Common myeloid progenitor, CD34-positive (primary cell): ENCODE results near the gene ZNF497. TPM values are rescaled to one million over a fixed set of nuclear protein-coding genes. Genes with fewer than 3 reads are reported as not detected.
A peak's percentile ranks its signal among the peaks of the same experiment; 100 is the strongest.

Experiments used
- CTCF ChIA-PET: fragments of 350-600 bp; sonication (Branson Sonifier 250); formaldehyde crosslinking; loops from one replicate; lab custom pipeline; 2021; ENCODE audit warnings: antibody characterized with exemption; lab: Charles Lee
- POLR2A ChIA-PET: fragments of 350-600 bp; sonication (Branson Sonifier 250); formaldehyde crosslinking; loops from one replicate; lab custom pipeline; 2021; ENCODE audit warnings: antibody characterized with exemption; lab: Charles Lee
- DNase-seq, 3 donors: peaks; one replicate each; pipeline versions ENCODE4 v3.0.0 to v3.0.0-alpha.2; 2013
- H3K27ac ChIP-seq, 2 experiments: 1 replicate in 1 of 2; 2 replicates in 1 of 2; pipeline ENCODE4 v1.7.0; 2013; ENCODE audit warnings: inconsistent platforms in 2 of 2, low read length in 2 of 2, mild to moderate bottlenecking in 2 of 2, low read depth in 1 of 2, moderate library complexity in 1 of 2; ENCODE audit not compliant: severe bottlenecking in 2 of 2, insufficient read depth in 1 of 2, poor library complexity in 1 of 2
- H3K27me3 ChIP-seq, 5 experiments: replicated peaks in 2 of 5; 1 replicate in 3 of 5; 2 replicates in 2 of 5; pipeline versions ENCODE4 v1.6.1 to v1.7.0; 2013; ENCODE audit warnings: low read length in 4 of 5, mild to moderate bottlenecking in 2 of 5, moderate library complexity in 2 of 5, inconsistent platforms in 1 of 5; ENCODE audit not compliant: insufficient read depth in 5 of 5, control insufficient read depth in 4 of 5
- H3K36me3 ChIP-seq, 4 experiments: 1 replicate in 2 of 4; 2 replicates in 2 of 4; pipeline versions ENCODE4 v1.6.1 to v1.7.0; 2013; ENCODE audit warnings: low read length in 3 of 4, control low read depth in 1 of 4, mild to moderate bottlenecking in 1 of 4; ENCODE audit not compliant: control insufficient read depth in 4 of 4, insufficient read depth in 4 of 4
- H3K4me1 ChIP-seq, 4 experiments: 1 replicate in 3 of 4; 2 replicates in 1 of 4; pipeline versions ENCODE4 v1.6.1 to v1.7.1; 2013; ENCODE audit warnings: low read length in 3 of 4, mild to moderate bottlenecking in 3 of 4, control low read depth in 1 of 4, inconsistent platforms in 1 of 4, moderate library complexity in 1 of 4; ENCODE audit not compliant: control insufficient read depth in 4 of 4, insufficient read depth in 4 of 4; ENCODE audit errors: control extremely low read depth in 1 of 4
- H3K4me3 ChIP-seq, 7 experiments: 1 replicate in 4 of 7; 2 replicates in 3 of 7; pipeline versions ENCODE4 v1.5.1 to v1.7.0; 2013; ENCODE audit warnings: mild to moderate bottlenecking in 7 of 7, low read length in 6 of 7, moderate library complexity in 6 of 7, inconsistent platforms in 2 of 7, low read depth in 2 of 7, control low read depth in 1 of 7; ENCODE audit not compliant: insufficient read depth in 4 of 7, control insufficient read depth in 1 of 7; ENCODE audit errors: extremely low read depth in 1 of 7
- H3K9me3 ChIP-seq, 5 experiments: 1 replicate in 4 of 5; 2 replicates in 1 of 5; pipeline versions ENCODE4 v1.6.1 to v1.7.1; 2013; ENCODE audit warnings: low read length in 4 of 5, mild to moderate bottlenecking in 2 of 5, inconsistent platforms in 1 of 5, low read depth in 1 of 5, moderate library complexity in 1 of 5; ENCODE audit not compliant: control insufficient read depth in 4 of 5, insufficient read depth in 2 of 5; ENCODE audit errors: control extremely low read depth in 1 of 5
- WGBS: methylation state at CpG from one replicate; pipeline ENCODE4 v1.1.5; 2013; ENCODE audit not compliant: insufficient coverage; 5-methylcytosine and 5-hydroxymethylcytosine counted together
- polyA plus RNA-seq: library from polyadenylated mRNA; unstranded; fragments of 120-200 nt; gene quantifications from one replicate; pipeline ENCODE4 v1.2.1, GENCODE V29; 2013

The ZNF497 gene
- polyA plus RNA-seq, result 3.4 TPM

- peaks cover 0 to 3% (median 0%) of the 10 kb centered on the region in 5 experiments for H3K27me3 ChIP-seq
- peak within 1 kb of the TSS; percentile 77 to 90 for H3K27ac ChIP-seq
- peak; percentile 94 to 96 (median 96) for DNase-seq
- POLR2A ChIA-PET, result interaction anchor here (0.7 to 1.2 kb wide), 6 partner anchors 11 to 181 kb away, joined by 3 to 9 read pairs (median 4); partner anchors contain the start of genes TRIM28, ZBTB45, ZNF446 and ZNF584
- peaks cover 0 to 6% (median 2%) of the 10 kb centered on the region in 4 experiments for H3K36me3 ChIP-seq
- peaks cover 2 to 34% (median 30%) of the 10 kb centered on the region in 4 experiments for H3K4me1 ChIP-seq
- WGBS, result 0% methylated on average over 70 of the region's 74 CpGs
- H3K9me3 ChIP-seq, result peaks cover 0 to under 1% (median 0%) of the 10 kb centered on the region in 5 experiments
- CTCF ChIA-PET, result interaction anchor here (0.9 to 2.1 kb wide), 7 partner anchors 10 to 107 kb away, joined by 3 to 8 read pairs (median 3); partner anchors contain the start of genes ZNF584 and ZSCAN22
- peak within 1 kb of the TSS; percentile 69 to 94 (median 85) for H3K4me3 ChIP-seq
Measured at GRCh38 chr19:58362272-58362994, at the start of gene ZNF497. ZNF497 (minus strand) TSS chr19:58362751; CDS start chr19:58357635, 5,116 bp downstream.

GRCh38 chr19:58409010-58409790 lies 46.6 kb upstream of the ZNF497 start:
- 3% methylated on average over 29 of the region's 34 CpGs for WGBS
- POLR2A ChIA-PET, result interaction anchor here (0.9 kb wide), 1 partner anchor 47 kb away, joined by 3 read pairs; the partner anchor contains the start of gene ZNF497
- Histone ChIP-seq H3K36me3 (peaks cover 0 to 2% (median 0%) of the 10 kb centered on the region in 4 experiments), H3K27me3 (no peaks in the 10 kb centered on the region), H3K9me3 (no peaks in the 10 kb centered on the region), H3K4me1 (peaks cover 2 to 28% (median 25%) of the 10 kb centered on the region in 4 experiments), H3K4me3 (peak overlapping the region; percentile 75 to 98 (median 89)), H3K27ac (peak overlapping the region; percentile 15 to 92)
- DNase-seq, result peak in 2 of 3 donors; percentile 53 to 56
- CTCF ChIA-PET, result interaction anchor here (0.6 kb wide), 3 partner anchors 9 to 83 kb away, joined by 3 to 4 read pairs (median 3); partner anchors contain the start of genes ZNF497 and ZSCAN22

GRCh38 chr19:58408152-58409009 lies 45.8 kb upstream of the ZNF497 start, which contains the start of gene ZNF584:
ZNF584 (plus strand) TSS chr19:58408649; CDS start chr19:58409148, 499 bp downstream.
- H3K27ac ChIP-seq, result peak within 1 kb of the TSS; percentile 59 to 92
- 0% methylated on average over 83 of the region's 100 CpGs for WGBS
- POLR2A ChIA-PET, result interaction anchor here (0.9 kb wide), 1 partner anchor 46 kb away, joined by 3 read pairs; the partner anchor contains the start of gene ZNF497
- peak; percentile 95 to 97 (median 97) for DNase-seq
- H3K36me3 ChIP-seq, result peaks cover 0 to 2% (median 0%) of the 10 kb centered on the region in 4 experiments
- peaks cover 2 to 31% (median 26%) of the 10 kb centered on the region in 4 experiments for H3K4me1 ChIP-seq
- H3K4me3 ChIP-seq, result peak within 1 kb of the TSS; percentile 75 to 98 (median 89)
- CTCF ChIA-PET, result interaction anchor here (0.6 to 1.2 kb wide), 4 partner anchors 9 to 82 kb away, joined by 3 to 4 read pairs (median 4); partner anchors contain the start of genes ZNF497 and ZSCAN22
- H3K27me3 ChIP-seq, result no peaks in the 10 kb centered on the region
- H3K9me3 ChIP-seq, result no peaks in the 10 kb centered on the region

GRCh38 chr19:58407658-58408151 lies 45.2 kb upstream of the ZNF497 start:
- Histone ChIP-seq H3K27me3 (no peaks in the 10 kb centered on the region), H3K36me3 (peaks cover 0 to 2% (median 0%) of the 10 kb centered on the region in 4 experiments), H3K9me3 (no peaks in the 10 kb centered on the region), H3K4me3 (peak overlapping the region; percentile 75 to 98 (median 89)), H3K4me1 (peaks cover 2 to 31% (median 26%) of the 10 kb centered on the region in 4 experiments), H3K27ac (peak overlapping the region; percentile 59 to 92)
- no peak for DNase-seq
- ChIA-PET POLR2A (interaction anchor here (0.9 kb wide), 1 partner anchor 46 kb away, joined by 3 read pairs; the partner anchor contains the start of gene ZNF497), CTCF (interaction anchor here (1.1 to 1.4 kb wide), 3 partner anchors 9 to 44 kb away, joined by 3 to 4 read pairs (median 4); no protein-coding TSS in a partner anchor)
- 27% methylated on average over 22 of the region's 22 CpGs for WGBS

- POLR2A ChIA-PET, result no interaction called here
- CTCF ChIA-PET, result interaction anchor here (1.1 to 1.4 kb wide), 7 partner anchors 10 to 78 kb away, joined by 3 to 8 read pairs (median 4); no protein-coding TSS in a partner anchor
- Histone ChIP-seq H3K36me3 (no peaks in the 10 kb centered on the region), H3K9me3 (no peaks in the 10 kb centered on the region), H3K4me3 (peak overlapping the region in 6 of 7 experiments; percentile 75 to 98 (median 90)), H3K4me1 (peaks cover 2 to 34% (median 29%) of the 10 kb centered on the region in 4 experiments), H3K27me3 (no peaks in the 10 kb centered on the region), H3K27ac (peak overlapping the region in 1 of 2 experiments; percentile 92)
- 76% methylated on average over 10 of the region's 10 CpGs for WGBS
- DNase-seq, result peak in 2 of 3 donors; percentile 40 to 46
Measured at GRCh38 chr19:58406818-58407657, 44.5 kb upstream of the ZNF497 start.
